Rectal smooth muscle tissue (tissue), 1 donor: ENCODE results near the gene WDR1.

Experiments
- H3K27ac ChIP-seq: one replicate; pipeline ENCODE4 v1.7.0; 2013; ENCODE audit warnings: low read depth, low read length, inconsistent platforms
- H3K27me3 ChIP-seq: one replicate; pipeline ENCODE4 v1.7.0; 2013; ENCODE audit warnings: low read length; ENCODE audit not compliant: control insufficient read depth, insufficient read depth
- H3K36me3 ChIP-seq: one replicate; pipeline ENCODE4 v1.7.0; 2013; ENCODE audit warnings: low read length; ENCODE audit not compliant: control insufficient read depth, insufficient read depth
- H3K4me1 ChIP-seq: one replicate; pipeline ENCODE4 v1.7.0; 2013; ENCODE audit warnings: low read length; ENCODE audit not compliant: control insufficient read depth, insufficient read depth
- H3K4me3 ChIP-seq: one replicate; pipeline ENCODE4 v1.7.0; 2013; ENCODE audit warnings: low read length
- H3K9ac ChIP-seq: one replicate; pipeline ENCODE4 v1.7.0; 2013; ENCODE audit warnings: low read length

The WDR1 gene

DNA sequence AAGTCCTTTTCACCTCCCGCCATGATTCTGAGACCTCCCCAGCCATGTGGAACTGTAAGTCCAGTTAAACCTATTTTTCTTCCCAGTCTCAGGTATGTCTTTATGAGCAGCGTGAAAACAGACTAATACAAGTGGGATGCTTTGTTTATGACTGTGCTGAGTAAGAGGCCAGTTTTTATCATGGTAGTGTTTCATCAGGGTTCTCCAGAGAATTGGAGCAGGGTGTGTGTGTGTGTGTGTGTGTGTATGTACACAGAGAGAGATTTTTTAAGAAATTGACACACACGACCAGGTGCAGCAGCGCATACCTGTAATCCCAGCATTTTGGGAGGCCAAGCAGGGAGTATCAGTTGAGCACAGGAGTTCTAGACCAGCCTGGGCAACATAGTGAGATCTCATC is 60.7 kb downstream of the WDR1 start:
- Histone ChIP-seq H3K27me3 (no peaks in the 10 kb centered on the region), H3K4me1 (no peaks in the 10 kb centered on the region), H3K27ac (no peak overlapping the region), H3K9ac (no peak overlapping the region), H3K36me3 (no peaks in the 10 kb centered on the region), H3K4me3 (no peak overlapping the region)

GRCh38 chr4:10054571-10055041 is 62.0 kb downstream of the WDR1 start:
- no peaks in the 10 kb centered on the region for H3K27me3 ChIP-seq
- no peaks in the 10 kb centered on the region for H3K36me3 ChIP-seq
- H3K9ac ChIP-seq = no peak overlapping the region
- no peak overlapping the region for H3K4me3 ChIP-seq
- no peaks in the 10 kb centered on the region for H3K4me1 ChIP-seq
- no peak overlapping the region for H3K27ac ChIP-seq

GRCh38 chr4:10053635-10054453 is 62.8 kb downstream of the WDR1 start:
- Histone ChIP-seq H3K27me3 (no peaks in the 10 kb centered on the region), H3K4me1 (no peaks in the 10 kb centered on the region), H3K4me3 (no peak overlapping the region), H3K9ac (no peak overlapping the region), H3K36me3 (no peaks in the 10 kb centered on the region), H3K27ac (no peak overlapping the region)

DNA sequence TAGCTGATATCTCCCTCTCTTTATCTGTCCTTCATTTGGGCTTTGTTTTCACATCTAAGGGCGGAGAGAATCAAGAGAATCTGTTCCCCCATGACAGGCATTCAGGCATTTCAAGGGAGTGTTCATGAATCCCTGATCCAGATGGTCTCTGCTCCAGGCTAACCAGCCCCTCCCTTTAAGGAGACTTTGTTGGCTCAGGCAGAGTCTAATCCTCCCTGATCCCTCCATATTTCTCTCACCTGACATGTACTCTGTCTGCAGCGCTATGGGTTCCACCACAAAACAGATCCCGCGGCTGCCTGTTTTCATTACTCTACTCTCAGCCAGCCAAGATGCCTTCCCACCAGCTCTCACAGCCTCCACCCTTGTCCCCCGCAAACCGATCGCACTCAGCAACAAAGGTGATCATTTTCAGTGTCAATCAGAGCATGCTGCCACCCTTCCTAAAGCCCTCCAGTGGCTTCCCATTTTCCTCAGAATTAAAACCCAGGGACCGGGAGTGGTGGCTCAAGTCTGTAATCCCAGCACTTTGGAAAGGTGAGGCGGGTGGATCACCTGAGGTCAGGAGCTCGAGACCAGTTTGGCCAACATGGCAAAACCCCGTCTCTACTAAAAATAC is 65.0 kb downstream of the WDR1 start:
- Histone ChIP-seq H3K27ac (no peak overlapping the region), H3K4me3 (no peak overlapping the region), H3K36me3 (no peaks in the 10 kb centered on the region), H3K4me1 (no peaks in the 10 kb centered on the region), H3K27me3 (no peaks in the 10 kb centered on the region), H3K9ac (no peak overlapping the region)

DNA sequence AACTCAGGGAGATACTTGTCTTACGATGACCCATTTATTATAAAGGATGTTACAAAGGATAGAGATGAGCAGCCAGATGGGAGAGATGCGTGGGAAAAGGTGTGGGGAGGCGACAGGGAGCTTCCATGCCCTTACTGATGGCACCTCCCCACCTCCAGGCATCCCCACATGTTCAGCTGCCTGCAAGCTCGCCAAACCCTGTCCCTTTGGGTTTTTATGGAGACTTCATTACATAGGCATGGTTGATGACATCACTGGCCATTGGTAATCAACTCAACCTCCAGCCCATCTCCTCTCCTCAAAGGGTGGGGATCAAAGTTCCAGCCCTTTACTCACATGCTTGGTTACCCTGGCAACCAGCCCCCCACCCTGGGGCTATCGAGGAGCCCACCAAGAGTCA is 65.9 kb downstream of the WDR1 start:
- no peak overlapping the region for H3K9ac ChIP-seq
- no peak overlapping the region for H3K27ac ChIP-seq
- no peaks in the 10 kb centered on the region for H3K27me3 ChIP-seq
- no peak overlapping the region for H3K4me3 ChIP-seq
- H3K4me1 ChIP-seq = no peaks in the 10 kb centered on the region
- no peaks in the 10 kb centered on the region for H3K36me3 ChIP-seq

- Histone ChIP-seq H3K4me3 (no peak overlapping the region), H3K27me3 (no peaks in the 10 kb centered on the region), H3K36me3 (no peaks in the 10 kb centered on the region), H3K4me1 (no peaks in the 10 kb centered on the region), H3K9ac (no peak overlapping the region), H3K27ac (no peak overlapping the region)
These were observed 66.3 kb downstream of the WDR1 start for GRCh38 chr4:10050261-10050661.

DNA sequence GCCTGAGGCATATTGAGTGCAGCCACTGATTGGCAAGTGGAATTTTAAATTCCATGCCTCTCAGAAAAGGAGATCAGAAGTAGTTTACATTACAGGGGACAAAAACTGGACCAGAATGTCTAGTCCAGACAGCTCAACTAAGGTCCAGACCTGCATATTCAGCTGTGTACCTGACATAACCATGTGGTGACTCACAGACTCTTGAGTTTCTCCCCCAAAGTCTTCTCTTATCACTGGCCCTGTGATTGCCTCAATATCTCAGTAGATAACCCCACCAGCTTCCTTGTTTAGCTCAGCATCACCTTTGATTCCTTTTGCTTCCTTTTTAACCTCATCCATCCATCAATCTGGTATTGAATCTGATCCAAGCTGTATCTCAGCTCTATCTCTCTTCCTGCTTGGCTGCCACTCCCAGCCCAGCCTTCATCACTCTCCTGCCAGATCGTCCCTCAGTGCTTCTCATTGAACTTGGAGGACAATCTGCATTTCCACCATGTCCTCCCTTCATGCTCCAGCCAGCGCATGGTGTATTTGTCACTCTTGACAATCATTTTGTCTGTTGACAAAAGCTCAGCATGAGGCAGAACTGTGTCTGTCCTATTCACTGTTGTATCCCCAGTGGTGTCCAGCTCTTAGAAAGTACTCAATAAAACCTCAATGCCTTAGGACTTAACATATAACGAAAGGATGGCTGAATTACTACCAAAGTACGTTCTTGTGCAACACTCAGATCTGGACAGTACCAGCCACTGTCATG is 67.5 kb downstream of the WDR1 start:
- H3K4me1 ChIP-seq = no peaks in the 10 kb centered on the region
- no peaks in the 10 kb centered on the region for H3K27me3 ChIP-seq
- no peak overlapping the region for H3K27ac ChIP-seq
- H3K4me3 ChIP-seq = no peak overlapping the region
- no peaks in the 10 kb centered on the region for H3K36me3 ChIP-seq
- no peak overlapping the region for H3K9ac ChIP-seq

- Histone ChIP-seq H3K9ac (no peak overlapping the region), H3K36me3 (no peaks in the 10 kb centered on the region), H3K4me3 (no peak overlapping the region), H3K4me1 (no peaks in the 10 kb centered on the region), H3K27me3 (no peaks in the 10 kb centered on the region), H3K27ac (no peak overlapping the region)
These were observed 68.6 kb downstream of the WDR1 start for GRCh38 chr4:10047967-10048366.

DNA sequence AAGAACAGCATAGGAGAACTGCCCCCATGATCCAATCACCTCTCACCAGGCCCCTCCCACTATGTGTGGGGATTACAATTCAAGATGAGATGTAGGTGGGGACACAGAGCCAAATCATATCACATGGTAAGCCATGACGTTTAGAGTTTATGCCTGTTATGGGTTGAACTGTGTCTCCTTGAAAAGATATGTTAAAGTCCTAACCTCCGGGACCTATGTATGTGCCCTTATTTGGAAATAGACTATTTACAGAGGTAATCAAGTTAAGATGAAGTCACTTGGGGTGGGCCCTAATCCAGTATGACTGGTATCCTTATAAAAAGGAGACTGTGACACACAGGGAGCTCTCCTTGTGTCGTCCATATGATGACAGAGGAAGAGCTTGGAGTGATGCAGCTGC is 70.1 kb downstream of the WDR1 start:
- H3K36me3 ChIP-seq = no peaks in the 10 kb centered on the region
- H3K27me3 ChIP-seq = no peaks in the 10 kb centered on the region
- no peak overlapping the region for H3K27ac ChIP-seq
- no peaks in the 10 kb centered on the region for H3K4me1 ChIP-seq
- H3K4me3 ChIP-seq = no peak overlapping the region
- H3K9ac ChIP-seq = no peak overlapping the region

DNA sequence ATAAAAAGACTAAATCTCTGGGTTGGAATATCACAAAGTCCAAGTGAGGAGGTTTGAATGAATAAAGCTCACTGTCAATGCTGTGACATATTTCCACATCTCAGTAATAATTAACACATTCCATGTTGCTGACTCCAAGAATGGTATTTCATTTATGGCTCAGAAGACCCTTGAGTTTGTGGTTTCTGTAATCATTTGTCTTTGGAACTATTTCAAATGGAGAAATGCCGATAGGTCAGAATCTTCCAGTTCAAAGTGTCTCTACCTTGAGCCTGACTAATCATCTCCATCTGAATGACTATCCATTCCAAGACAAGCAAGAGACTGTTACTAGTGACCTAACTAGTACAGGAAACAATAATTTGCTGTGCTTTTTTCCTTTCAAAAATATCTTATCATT is 71.1 kb downstream of the WDR1 start:
- Histone ChIP-seq H3K9ac (no peak overlapping the region), H3K4me3 (no peak overlapping the region), H3K27ac (no peak overlapping the region), H3K36me3 (no peaks in the 10 kb centered on the region), H3K4me1 (no peaks in the 10 kb centered on the region), H3K27me3 (no peaks in the 10 kb centered on the region)

DNA sequence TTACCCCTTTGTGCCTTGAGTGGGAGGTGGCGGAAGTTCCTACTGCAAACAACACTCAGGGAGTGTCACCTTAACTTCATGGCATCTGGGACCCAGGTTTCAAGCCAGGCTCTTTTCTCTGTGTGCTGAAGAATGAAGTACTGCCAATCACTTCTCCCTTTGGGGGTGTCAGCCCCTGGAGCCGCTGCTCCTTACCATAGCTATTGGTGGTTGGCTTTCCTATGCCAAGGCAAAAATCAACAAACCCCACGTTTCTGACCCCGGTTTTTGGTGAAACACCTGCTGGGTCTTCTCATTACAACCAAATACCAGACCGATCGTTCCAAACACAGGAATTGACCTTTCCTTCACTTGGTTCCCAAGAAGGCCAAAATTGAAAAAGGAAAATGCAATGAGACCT is 75.6 kb downstream of the WDR1 start:
- Histone ChIP-seq H3K9ac (no peak overlapping the region), H3K27me3 (no peaks in the 10 kb centered on the region), H3K27ac (no peak overlapping the region), H3K36me3 (no peaks in the 10 kb centered on the region), H3K4me1 (no peaks in the 10 kb centered on the region), H3K4me3 (no peak overlapping the region)

DNA sequence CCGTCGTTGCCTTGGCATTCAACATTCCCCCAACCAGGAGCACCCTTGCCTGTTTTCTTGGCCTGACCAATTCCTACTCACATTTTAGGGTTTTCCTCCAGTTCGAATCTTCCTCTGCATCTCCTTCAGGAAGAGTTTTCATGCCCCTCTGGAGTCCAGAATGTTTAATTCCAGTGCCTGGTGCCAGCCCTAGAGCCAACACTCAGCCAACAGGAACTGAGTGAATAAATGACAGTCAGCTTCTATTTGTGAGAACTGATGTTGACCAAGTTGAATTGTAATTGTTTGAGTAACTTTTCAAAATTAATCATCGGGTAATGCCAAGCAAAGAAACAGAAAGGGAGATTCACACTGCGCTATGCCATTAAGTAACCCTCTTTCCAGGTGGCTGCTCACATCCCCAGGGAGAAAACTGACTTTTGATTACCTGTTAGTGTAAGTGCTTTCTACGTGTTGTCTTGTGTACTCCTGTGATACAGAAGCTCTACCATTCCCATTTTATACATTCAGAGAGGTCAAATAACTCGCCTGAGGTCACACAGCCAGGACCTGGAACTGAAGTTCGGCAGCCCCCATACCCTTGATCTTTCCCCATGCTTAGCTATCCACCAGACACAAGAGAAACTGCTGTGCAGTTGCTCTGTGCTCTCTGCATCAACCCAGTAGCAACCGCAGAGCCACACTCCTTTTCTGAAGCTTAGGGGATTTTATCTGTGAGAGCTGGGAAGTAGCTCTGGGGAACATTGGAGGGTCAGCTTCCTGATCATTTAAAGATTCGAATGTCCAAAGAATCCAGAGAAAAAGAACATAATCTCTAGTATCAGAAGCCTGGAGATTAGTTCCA is 76.3 kb downstream of the WDR1 start:
- Histone ChIP-seq H3K9ac (no peak overlapping the region), H3K36me3 (no peaks in the 10 kb centered on the region)

More for the DNA sequence above, 76.3 kb downstream of the WDR1 start:
- Histone ChIP-seq H3K27ac (no peak overlapping the region), H3K4me1 (no peaks in the 10 kb centered on the region), H3K4me3 (no peak overlapping the region), H3K27me3 (no peaks in the 10 kb centered on the region)
